ENCODE measurements around the gene ZBTB48. TPM values are rescaled to one million over a fixed set of nuclear protein-coding genes. Genes with fewer than 3 reads are reported as not detected.

The ZBTB48 gene
- total and polyA plus RNA-seq, 2 donors from 2014 or later, result 27.1 to 45.5 TPM

DNA sequence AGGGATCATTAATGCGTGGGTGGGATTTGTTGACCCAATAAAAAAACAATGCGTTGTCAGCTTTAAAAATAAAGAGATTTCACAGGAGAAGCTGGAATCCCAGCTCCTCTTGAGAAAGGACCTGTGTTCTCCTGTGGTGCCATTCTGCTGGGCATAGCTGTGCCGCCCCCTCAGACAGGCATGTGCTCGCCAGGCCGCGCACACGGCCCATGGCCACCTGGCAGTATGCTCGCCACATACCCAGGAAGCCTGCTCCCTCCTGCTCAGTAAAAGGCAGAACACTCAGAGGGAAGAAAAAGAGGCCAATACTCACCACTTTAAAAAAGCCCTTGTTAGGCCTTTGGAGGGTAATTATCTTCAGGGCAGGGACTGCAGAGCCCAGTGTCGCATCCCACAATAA is 58.0 kb downstream of the ZBTB48 start:
- intact Hi-C loops (cut with DNase I), result no loop called here
- FAIRE-seq, result no peak
- no peaks in the 10 kb centered on the region for H3K9me3 ChIP-seq (ENCODE audit: control insufficient read depth in 2 of 3, insufficient read depth in 1 of 3, low read length in 3 of 3)
- no peak overlapping the region for H3K9ac ChIP-seq (ENCODE audit: low read length in 3 of 3)
- peaks cover 0 to 4% (median 0%) of the 10 kb centered on the region in 3 donors for H3K4me1 ChIP-seq (ENCODE audit: control insufficient read depth in 2 of 3, insufficient read depth in 2 of 3, low read depth in 1 of 3, low read length in 3 of 3)
- no peak overlapping the region for H3K27ac ChIP-seq (ENCODE audit: low read depth in 2 of 2, low read length in 2 of 2)
- peaks cover 2 to 41% (median 38%) of the 10 kb centered on the region in 3 donors for H3K36me3 ChIP-seq (ENCODE audit: control insufficient read depth in 2 of 3, insufficient read depth in 3 of 3, low read length in 3 of 3)
- TF ChIP-seq, protein P1, sequence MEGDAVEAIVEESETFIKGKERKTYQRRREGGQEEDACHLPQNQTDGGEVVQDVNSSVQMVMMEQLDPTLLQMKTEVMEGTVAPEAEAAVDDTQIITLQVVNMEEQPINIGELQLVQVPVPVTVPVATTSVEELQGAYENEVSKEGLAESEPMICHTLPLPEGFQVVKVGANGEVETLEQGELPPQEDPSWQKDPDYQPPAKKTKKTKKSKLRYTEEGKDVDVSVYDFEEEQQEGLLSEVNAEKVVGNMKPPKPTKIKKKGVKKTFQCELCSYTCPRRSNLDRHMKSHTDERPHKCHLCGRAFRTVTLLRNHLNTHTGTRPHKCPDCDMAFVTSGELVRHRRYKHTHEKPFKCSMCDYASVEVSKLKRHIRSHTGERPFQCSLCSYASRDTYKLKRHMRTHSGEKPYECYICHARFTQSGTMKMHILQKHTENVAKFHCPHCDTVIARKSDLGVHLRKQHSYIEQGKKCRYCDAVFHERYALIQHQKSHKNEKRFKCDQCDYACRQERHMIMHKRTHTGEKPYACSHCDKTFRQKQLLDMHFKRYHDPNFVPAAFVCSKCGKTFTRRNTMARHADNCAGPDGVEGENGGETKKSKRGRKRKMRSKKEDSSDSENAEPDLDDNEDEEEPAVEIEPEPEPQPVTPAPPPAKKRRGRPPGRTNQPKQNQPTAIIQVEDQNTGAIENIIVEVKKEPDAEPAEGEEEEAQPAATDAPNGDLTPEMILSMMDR (IDR thresholded peaks at IDR 0.05; ENCODE audit: borderline replicate concordance, extremely low read depth, insufficient read depth), result no peak
- H3K27me3 ChIP-seq (ENCODE audit: control insufficient read depth, insufficient read depth, low read length), result no peaks in the 10 kb centered on the region
- DNase-seq, result no peak
- H3K4me3 ChIP-seq (ENCODE audit: low read length in 3 of 3), result no peak overlapping the region

DNA sequence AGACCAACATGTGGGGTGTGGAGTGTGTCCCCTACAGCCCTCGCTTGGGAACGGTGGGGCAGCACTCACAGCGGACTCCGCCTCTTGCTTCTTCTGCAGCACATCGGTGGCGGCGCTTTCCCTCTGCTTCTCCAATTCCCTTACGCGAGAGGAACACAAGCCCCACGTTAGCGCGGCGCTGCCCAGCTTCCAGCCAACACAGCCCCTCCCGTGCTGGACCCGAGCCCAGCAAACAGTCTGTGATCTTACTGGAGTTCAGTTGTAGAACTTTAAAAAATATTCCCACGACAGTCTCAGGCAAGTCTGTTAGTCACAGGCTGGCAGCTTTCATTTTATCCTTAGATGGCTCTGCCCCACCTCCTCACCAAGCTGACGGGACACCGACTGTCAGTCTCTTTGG is 58.4 kb downstream of the ZBTB48 start:
- H3K36me3 ChIP-seq (ENCODE audit: control insufficient read depth in 2 of 3, insufficient read depth in 3 of 3, low read length in 3 of 3), result peaks cover 2 to 41% (median 40%) of the 10 kb centered on the region in 3 donors
- H3K9ac ChIP-seq (ENCODE audit: low read length in 3 of 3), result no peak overlapping the region
- FAIRE-seq (no peak), DNase-seq (peak in 1 of 5 donors; percentile 87)
- no peak overlapping the region for H3K4me3 ChIP-seq (ENCODE audit: low read length in 3 of 3)
- TF ChIP-seq, protein P1 (IDR thresholded peaks at IDR 0.05; ENCODE audit: borderline replicate concordance, extremely low read depth, insufficient read depth), result no peak
- intact Hi-C loops (cut with DNase I), result no loop called here
- no peaks in the 10 kb centered on the region for H3K9me3 ChIP-seq (ENCODE audit: control insufficient read depth in 2 of 3, insufficient read depth in 1 of 3, low read length in 3 of 3)
- peaks cover 0 to 4% (median 0%) of the 10 kb centered on the region in 3 donors for H3K4me1 ChIP-seq (ENCODE audit: control insufficient read depth in 2 of 3, insufficient read depth in 2 of 3, low read depth in 1 of 3, low read length in 3 of 3)
- no peak overlapping the region for H3K27ac ChIP-seq (ENCODE audit: low read depth in 2 of 2, low read length in 2 of 2)
- H3K27me3 ChIP-seq (ENCODE audit: control insufficient read depth, insufficient read depth, low read length), result no peaks in the 10 kb centered on the region

Other genes starting within 250 kb of the ZBTB48 start
- gene ACOT7, start 186.2 kb upstream of the ZBTB48 start, total RNA-seq, result 23.0 TPM
- gene ACOT7, start 186.2 kb upstream of the ZBTB48 start, polyA plus RNA-seq (ENCODE audit: insufficient read depth, low read depth, low replicate concordance), result 135 TPM
- 1.3 TPM for gene HES2, start 160.1 kb upstream of the ZBTB48 start, total RNA-seq
- 1.6 TPM for gene HES2, start 160.1 kb upstream of the ZBTB48 start, polyA plus RNA-seq (ENCODE audit: insufficient read depth, low read depth, low replicate concordance)
- 14.2 TPM for gene ESPN, start 155.2 kb upstream of the ZBTB48 start, total RNA-seq
- 112 TPM for gene ESPN, start 155.2 kb upstream of the ZBTB48 start, polyA plus RNA-seq (ENCODE audit: insufficient read depth, low read depth, low replicate concordance)
- 13.8 TPM for gene TNFRSF25, start 113.8 kb upstream of the ZBTB48 start, total RNA-seq
- 7.6 TPM for gene TNFRSF25, start 113.8 kb upstream of the ZBTB48 start, polyA plus RNA-seq (ENCODE audit: insufficient read depth, low read depth, low replicate concordance)
- 14.0 TPM for gene PLEKHG5, start 88.3 kb upstream of the ZBTB48 start, total RNA-seq
- gene PLEKHG5, start 88.3 kb upstream of the ZBTB48 start, polyA plus RNA-seq (ENCODE audit: insufficient read depth, low read depth, low replicate concordance), result 4.4 TPM
- 28.7 TPM for gene NOL9, start 25.5 kb upstream of the ZBTB48 start, total RNA-seq
- 4.3 TPM for gene NOL9, start 25.5 kb upstream of the ZBTB48 start, polyA plus RNA-seq (ENCODE audit: insufficient read depth, low read depth, low replicate concordance)
- not detected for gene TAS1R1, start 24.7 kb upstream of the ZBTB48 start, total RNA-seq
- not detected for gene TAS1R1, start 24.7 kb upstream of the ZBTB48 start, polyA plus RNA-seq (ENCODE audit: insufficient read depth, low read depth, low replicate concordance)
- 25.0 TPM for gene KLHL21, start 22.9 kb downstream of the ZBTB48 start, total RNA-seq
- 13.9 TPM for gene KLHL21, start 22.9 kb downstream of the ZBTB48 start, polyA plus RNA-seq (ENCODE audit: insufficient read depth, low read depth, low replicate concordance)
- 11.0 TPM for gene PHF13, start 33.7 kb downstream of the ZBTB48 start, total RNA-seq
- 6.0 TPM for gene PHF13, start 33.7 kb downstream of the ZBTB48 start, polyA plus RNA-seq (ENCODE audit: insufficient read depth, low read depth, low replicate concordance)
- gene THAP3, start 44.9 kb downstream of the ZBTB48 start, total RNA-seq, result 14.4 TPM
- 28.7 TPM for gene THAP3, start 44.9 kb downstream of the ZBTB48 start, polyA plus RNA-seq (ENCODE audit: insufficient read depth, low read depth, low replicate concordance)
- gene DNAJC11, start 121.8 kb downstream of the ZBTB48 start, total RNA-seq, result 44.6 TPM
- 49.8 TPM for gene DNAJC11, start 121.8 kb downstream of the ZBTB48 start, polyA plus RNA-seq (ENCODE audit: insufficient read depth, low read depth, low replicate concordance)
- gene CAMTA1, start 205.5 kb downstream of the ZBTB48 start, total RNA-seq, result 79.0 TPM
- 170 TPM for gene CAMTA1, start 205.5 kb downstream of the ZBTB48 start, polyA plus RNA-seq (ENCODE audit: insufficient read depth, low read depth, low replicate concordance)

All from kidney (tissue), 14 donors.